Measurements from ENCODE around the gene MAP3K7. TPM values are rescaled to one million over a fixed set of nuclear protein-coding genes. Genes with fewer than 3 reads are reported as not detected.

Gene MAP3K7
- total RNA-seq, 1 experiment from 2014 or later = 26.6 TPM

GRCh38 chr6:90610751-90611542, 24.1 kb upstream of the MAP3K7 start:
- Histone ChIP-seq H3K4me2 (ENCODE audit: low read length) (no peak overlapping the region), H4K20me1 (ENCODE audit: insufficient read depth) (no peaks in the 10 kb centered on the region), H3K27ac (ENCODE audit: low read depth, low read length) (no peak overlapping the region), H3K27me3 (ENCODE audit: insufficient read depth, low read length) (peaks cover 37% of the 10 kb centered on the region), H3K4me1 (ENCODE audit: control insufficient read depth in 1 of 2, insufficient read depth in 2 of 2, low read length in 2 of 2) (no peaks in the 10 kb centered on the region), H2AFZ (ENCODE audit: low read depth, low read length, poor library complexity, severe bottlenecking) (no peak overlapping the region), H3K79me2 (ENCODE audit: insufficient read depth, low read length) (no peaks in the 10 kb centered on the region), H3K9me3 (ENCODE audit: control insufficient read depth in 1 of 2, insufficient read depth in 1 of 2, low read depth in 1 of 2, low read length in 2 of 2) (no peaks in the 10 kb centered on the region), H3K4me3 (replicated peaks in 1 of 2; ENCODE audit: low read depth in 1 of 2, low read length in 2 of 2) (no peak overlapping the region), H3K9me2 (ENCODE audit: insufficient read depth) (no peaks in the 10 kb centered on the region), H3K9ac (ENCODE audit: low read length) (no peak overlapping the region), H3K36me3 (ENCODE audit: control insufficient read depth in 1 of 2, insufficient read depth in 2 of 2, low read length in 2 of 2) (no peaks in the 10 kb centered on the region)
- intact Hi-C loops (cut with micrococcal nuclease) = no loop called here
- BruUV-seq (replicated peaks) = no TSS peak
- CTCF ChIA-PET = no interaction called here
- DNase-seq (ENCODE audit: low read depth, low spot score) (no peak), ATAC-seq (no peak)
- TF ChIP-seq TCF7L2 (IDR thresholded peaks at IDR 0.05; ENCODE audit: borderline replicate concordance, extremely low read depth, insufficient read depth, insufficient read length) (no peak), ELF1 (IDR thresholded peaks at IDR 0.05; ENCODE audit: borderline replicate concordance, low read depth) (no peak), EGR1 (IDR thresholded peaks at IDR 0.05; ENCODE audit: low read depth) (no peak), ATF3 (IDR thresholded peaks at IDR 0.05) (no peak), CTCF (IDR thresholded peaks at IDR 0.05 in 2 of 3, conservative IDR thresholded peaks at IDR 0.05 in 1 of 3; ENCODE audit: borderline replicate concordance in 1 of 3, insufficient read depth in 1 of 3, low read depth in 2 of 3, low read length in 2 of 3) (no peak), ZBTB33 (IDR thresholded peaks at IDR 0.05; ENCODE audit: extremely low read depth, insufficient replicate concordance, low read length) (no peak), CEBPB (IDR thresholded peaks at IDR 0.05; ENCODE audit: low read depth) (no peak), SIN3A (IDR thresholded peaks at IDR 0.05; ENCODE audit: low read depth) (no peak), REST (IDR thresholded peaks at IDR 0.05; ENCODE audit: low read depth) (no peak), SRF (IDR thresholded peaks at IDR 0.05; ENCODE audit: low read depth) (no peak), MAX (IDR thresholded peaks at IDR 0.05) (no peak), ZFX (IDR thresholded peaks at IDR 0.05) (no peak), SP1 (IDR thresholded peaks at IDR 0.05; ENCODE audit: low read depth) (no peak), YY1 (IDR thresholded peaks at IDR 0.05; ENCODE audit: extremely low read depth, insufficient replicate concordance, low read depth, low read length) (no peak), CBX3 (IDR thresholded peaks at IDR 0.05; ENCODE audit: low read depth) (no peak), POLR2A (IDR thresholded peaks at IDR 0.05; ENCODE audit: borderline replicate concordance, extremely low read depth, insufficient read depth, insufficient read length) (no peak), FOSL1 (IDR thresholded peaks at IDR 0.05; ENCODE audit: low read depth) (no peak), RAD21 (IDR thresholded peaks at IDR 0.05; ENCODE audit: low read depth) (no peak), EZH2 (IDR thresholded peaks at IDR 0.05) (no peak)
- RAD21 ChIA-PET (ENCODE audit: low non-redundant PET in 1 of 2, low total read pairs in 2 of 2, uncharacterized antibody in 2 of 2, unreplicated experiment in 2 of 2) = no interaction called here
- POLR2A ChIA-PET = no interaction called here

Measured in HCT116 (cell line).